Bronchial epithelial cell (primary cell): Measurements from ENCODE around the gene NATD1. TPM values are rescaled to one million over a fixed set of nuclear protein-coding genes. Genes with fewer than 3 reads are reported as not detected.
"Not testable (repeated sequence)": the region's sequence is repeated elsewhere in the genome, so short reads cannot be mapped to it uniquely, and the experiment has no call there.

Experiments
- DNase-seq: peaks from one replicate; pipeline ENCODE4 v3.0.0-alpha.2; 2010; ENCODE audit warnings: low read depth
- FAIRE-seq: peaks from 2 replicates; lab custom pipeline; 2011; peaks lifted over from hg19 to GRCh38; lab: Jason Lieb, UNC
- H3K27me3 ChIP-seq: 2 replicates; pipeline ENCODE4 v1.5.1; 2011; ENCODE audit warnings: low read length; ENCODE audit not compliant: control insufficient read depth, insufficient read depth
- H3K36me3 ChIP-seq: 2 replicates; pipeline ENCODE4 v1.5.1; 2011; ENCODE audit warnings: low read length; ENCODE audit not compliant: control insufficient read depth, insufficient read depth
- H3K4me3 ChIP-seq: 2 replicates; pipeline ENCODE4 v1.5.1; 2011; ENCODE audit warnings: mild to moderate bottlenecking, low read depth, low read length, control low read depth
- CTCF ChIP-seq: IDR thresholded peaks from 2 replicates; pipeline ENCODE4 v1.5.1; 2011; ENCODE audit warnings: mild to moderate bottlenecking, moderate library complexity, low read length, control low read depth, inconsistent platforms; ENCODE audit not compliant: insufficient read depth, severe bottlenecking
- total RNA-seq: library from RNA; depleted of rRNA; stranded (reverse); fragments of >200 nt; gene quantifications from 2 replicates; pipeline ENCODE4 v1.2.1, GENCODE V29; 2014

Gene NATD1
- total RNA-seq, 1 donor from 2014 or later: 0.53 TPM

GRCh38 chr17:21198411-21198810 is 54.8 kb downstream of the NATD1 start:
- DNase-seq: no peak
- Histone ChIP-seq H3K27me3 (no peaks in the 10 kb centered on the region), H3K4me3 (no peak overlapping the region), H3K36me3 (peaks cover 10% of the 10 kb centered on the region)
- TF ChIP-seq CTCF: no peak
- FAIRE-seq: no peak

GRCh38 chr17:21196126-21196525 is 57.1 kb downstream of the NATD1 start:
- no peak overlapping the region for H3K4me3 ChIP-seq
- H3K27me3 ChIP-seq: no peaks in the 10 kb centered on the region
- no peak for TF ChIP-seq CTCF
- peak; percentile 78 for DNase-seq
- no peak for FAIRE-seq
- H3K36me3 ChIP-seq: peaks cover 10% of the 10 kb centered on the region

GRCh38 chr17:21194703-21195102 is 58.5 kb downstream of the NATD1 start:
- Histone ChIP-seq H3K36me3 (peaks cover 12% of the 10 kb centered on the region), H3K27me3 (no peaks in the 10 kb centered on the region), H3K4me3 (no peak overlapping the region)
- no peak for FAIRE-seq
- no peak for DNase-seq
- TF ChIP-seq CTCF: no peak

- no peak for TF ChIP-seq CTCF
- H3K36me3 ChIP-seq: peaks cover 12% of the 10 kb centered on the region
- H3K27me3 ChIP-seq: no peaks in the 10 kb centered on the region
- H3K4me3 ChIP-seq: no peak overlapping the region
- no peak for FAIRE-seq
- no peak for DNase-seq
Measured at GRCh38 chr17:21194226-21194625, 59.0 kb downstream of the NATD1 start.

GRCh38 chr17:21193031-21193430 is 60.2 kb downstream of the NATD1 start:
- H3K27me3 ChIP-seq: no peaks in the 10 kb centered on the region
- H3K36me3 ChIP-seq: peaks cover 8% of the 10 kb centered on the region
- no peak for DNase-seq
- no peak for FAIRE-seq
- H3K4me3 ChIP-seq: no peak overlapping the region
- no peak for TF ChIP-seq CTCF

GRCh38 chr17:21192414-21192813 is 60.8 kb downstream of the NATD1 start:
- H3K27me3 ChIP-seq, H3K4me3 ChIP-seq, FAIRE-seq, H3K36me3 ChIP-seq, DNase-seq: not testable (repeated sequence)
